ENCODE measurements around the gene RTRAF. TPM values are rescaled to one million over a fixed set of nuclear protein-coding genes. Genes with fewer than 3 reads are reported as not detected.

Gene RTRAF
- total and polyA plus RNA-seq, 9 of the 15 experiments (the other 6 are each of a cell fraction or from before 2014, with no cell fraction given) = 126 to 204 (median 155) TPM

GRCh38 chr14:52029881-52030280, 40.5 kb downstream of the RTRAF start:
- no peaks in the 10 kb centered on the region for H3K79me2 ChIP-seq (ENCODE audit: control insufficient read depth, insufficient read depth, low read length)
- no peaks in the 10 kb centered on the region; a peak in 1 of 5 replicates for H3K4me1 ChIP-seq (replicated peaks in 1 of 2; ENCODE audit: control insufficient read depth in 2 of 2, insufficient read depth in 2 of 2, low read length in 2 of 2)
- TF ChIP-seq GABPB1 (CRISPR knock-in tag; IDR thresholded peaks at IDR 0.05) = no peak
- no peak for TF ChIP-seq STAT5A (IDR thresholded peaks at IDR 0.05; ENCODE audit: borderline replicate concordance, low read length)
- no peak for TF ChIP-seq KAT8 (IDR thresholded peaks at IDR 0.05; ENCODE audit: low read depth)
- no peak for TF ChIP-seq RBBP5 (IDR thresholded peaks at IDR 0.05; ENCODE audit: borderline replicate concordance, insufficient read depth, low read length, poor library complexity, severe bottlenecking)
- no peak for TF ChIP-seq GABPB2 (CRISPR knock-in tag; conservative IDR thresholded peaks at IDR 0.05)
- TF ChIP-seq ESRRA (IDR thresholded peaks at IDR 0.05; ENCODE audit: borderline replicate concordance, low read depth) = no peak
- no peak for TF ChIP-seq THRAP3 (IDR thresholded peaks at IDR 0.05; ENCODE audit: borderline replicate concordance)
- TF ChIP-seq ZSCAN32 (CRISPR knock-in tag; IDR thresholded peaks at IDR 0.05) = no peak
- TF ChIP-seq RBM15 (IDR thresholded peaks at IDR 0.05; ENCODE audit: insufficient read depth, low read length) = no peak
- TF ChIP-seq ZNF212 (CRISPR knock-in tag; IDR thresholded peaks at IDR 0.05) = no peak
- no peaks in the 10 kb centered on the region for H3K36me3 ChIP-seq (ENCODE audit: control insufficient read depth, insufficient read depth, low read length)
- no peak overlapping the region for H3K4me3 ChIP-seq
- H2AFZ ChIP-seq (ENCODE audit: low read depth, low read length) = no peak overlapping the region
- H3K27me3 ChIP-seq (ENCODE audit: control insufficient read depth in 2 of 2, insufficient read depth in 2 of 2, low read length in 2 of 2) = peaks cover 0 to 5% of the 10 kb centered on the region in 2 experiments; a peak in 1 of 5 replicates
- in situ Hi-C loops (cut with MboI) = no loop called here
- WGBS (ENCODE audit: insufficient coverage, low coverage, missing lambda C conversion rate) = 0% methylated on average over 1 of the region's 1 CpG
- FAIRE-seq (no peak), ATAC-seq (no peak), DNase-seq (ENCODE audit: extremely low read depth in 1 of 4, low spot score in 3 of 4) (no peak)
- no peaks in the 10 kb centered on the region for H3K9me3 ChIP-seq (replicated peaks; ENCODE audit: control insufficient read depth, insufficient read depth, low read depth, low read length)
- H3K9ac ChIP-seq (ENCODE audit: insufficient read depth in 1 of 2, low read depth in 2 of 2, low read length in 2 of 2) = no peak overlapping the region
- H3K27ac ChIP-seq (ENCODE audit: extremely low read depth, low read depth, low read length) = no peak overlapping the region
- no peaks in the 10 kb centered on the region for H4K20me1 ChIP-seq (replicated peaks; ENCODE audit: control insufficient read depth, insufficient read depth, low read length)
- no TSS peak for BruUV-seq (replicated peaks)
- H3K4me2 ChIP-seq (ENCODE audit: insufficient read depth, low read length) = no peak overlapping the region
- ChIA-PET POLR2A (interaction anchor here (0.6 kb wide), 1 partner anchor 982 kb away, joined by 3 read pairs; no protein-coding TSS in a partner anchor), CTCF (ENCODE audit: low intra/inter-chr PET ratio) (no interaction called here)
- no peaks in the 10 kb centered on the region for H3K9me1 ChIP-seq (ENCODE audit: control insufficient read depth, insufficient read depth, low read length)
- intact Hi-C loops (cut with micrococcal nuclease) = no loop called here

Measured in K562 (cell line).